HEK293 (cell line): Measurements from ENCODE around the gene SYTL3.

Source experiments
- CTCF ChIA-PET: fragments of 350-600 bp; formaldehyde crosslinking; extraction: SDS; loops from one replicate; lab custom pipeline; 2021; ENCODE audit warnings: antibody characterized with exemption; lab: Yijun Ruan, JAX
- POLR2A ChIA-PET: fragments of 300-600 bp; formaldehyde crosslinking; extraction: SDS; loops from one replicate; lab custom pipeline; 2020; ENCODE audit warnings: antibody characterized with exemption, inconsistent platforms; lab: Yijun Ruan, JAX
- H3K27ac ChIP-seq: fragments of 200-500 bp; sonication (Bioruptor generic); 2 replicates; pipeline ENCODE4 v1.5.1; 2014; ENCODE audit warnings: low read depth, low read length, control low read depth, inconsistent platforms; ENCODE audit errors: extremely low read depth
- H3K36me3 ChIP-seq, 2 experiments: fragments of 200-500 bp in 1 of 2; sonication (Bioruptor generic) in 1 of 2; 1 replicate in 1 of 2; 2 replicates in 1 of 2; pipeline ENCODE4 v1.5.1; 2014 to 2017; ENCODE audit warnings: inconsistent platforms in 2 of 2, low read length in 2 of 2; ENCODE audit not compliant: control insufficient read depth in 2 of 2, insufficient read depth in 1 of 2
- H3K4me1 ChIP-seq: fragments of 200-500 bp; sonication (Bioruptor generic); 2 replicates; pipeline ENCODE4 v1.5.1; 2014; ENCODE audit warnings: mild to moderate bottlenecking, low read length, inconsistent platforms; ENCODE audit not compliant: control insufficient read depth, insufficient read depth
- H3K4me3 ChIP-seq: 2 replicates; pipeline ENCODE4 v1.5.1; 2011; ENCODE audit warnings: low read depth, mild to moderate bottlenecking, control low read depth, low read length, moderate library complexity
- H3K9me3 ChIP-seq: fragments of 200-500 bp; sonication (Bioruptor generic); 2 replicates; pipeline ENCODE4 v1.5.1; 2014; ENCODE audit warnings: low read depth, low read length, inconsistent platforms; ENCODE audit not compliant: control insufficient read depth, insufficient read depth
- ZNF121 ChIP-seq: fragments of 450-650 bp; formaldehyde crosslinking; IDR thresholded peaks from 2 replicates; pipeline ENCODE4 v1.5.1; 2016; ENCODE audit warnings: missing biosample characterization, missing genetic modification characterization
- ZNF248 ChIP-seq: fragments of 450-650 bp; formaldehyde crosslinking; IDR thresholded peaks from 2 replicates; pipeline ENCODE4 v1.5.1; 2017; ENCODE audit warnings: missing biosample characterization, missing genetic modification characterization
- ZNF311 ChIP-seq: fragments of 450-650 bp; formaldehyde crosslinking; IDR thresholded peaks from 2 replicates; pipeline ENCODE4 v1.5.1; 2017; ENCODE audit warnings: missing biosample characterization, missing genetic modification characterization, borderline replicate concordance
- ZNF366 ChIP-seq: fragments of 450-650 bp; formaldehyde crosslinking; conservative IDR thresholded peaks from 2 replicates; pipeline ENCODE4 v1.5.1; 2016; ENCODE audit warnings: missing biosample characterization, missing genetic modification characterization
- ZNF585B ChIP-seq: fragments of 450-650 bp; formaldehyde crosslinking; IDR thresholded peaks from 2 replicates; pipeline ENCODE4 v1.5.1; 2016; ENCODE audit warnings: missing biosample characterization, missing genetic modification characterization
- ZSCAN30 ChIP-seq: fragments of 450-650 bp; IDR thresholded peaks from 2 replicates; pipeline ENCODE4 v1.5.1; 2018; ENCODE audit warnings: missing biosample characterization, mild to moderate bottlenecking, missing genetic modification characterization, moderate library complexity
- TF ChIP-seq, protein P1 (sequence below): fragments of 450-650 bp; formaldehyde crosslinking; IDR thresholded peaks from 2 replicates; pipeline ENCODE4 v1.5.1; 2016; ENCODE audit warnings: missing biosample characterization, missing genetic modification characterization
- TF ChIP-seq, protein P2 (sequence below): fragments of 450-650 bp; formaldehyde crosslinking; IDR thresholded peaks from 2 replicates; pipeline ENCODE4 v1.5.1; 2016; ENCODE audit warnings: missing biosample characterization, missing genetic modification characterization
- TF ChIP-seq, protein P3 (sequence below): fragments of 450-650 bp; formaldehyde crosslinking; conservative IDR thresholded peaks from 2 replicates; pipeline ENCODE4 v1.5.1; 2016; ENCODE audit warnings: low read depth, missing biosample characterization, missing genetic modification characterization
- TF ChIP-seq, protein P4 (sequence below): fragments of 450-650 bp; formaldehyde crosslinking; IDR thresholded peaks from 2 replicates; pipeline ENCODE4 v1.5.1; 2016; ENCODE audit warnings: missing biosample characterization, missing genetic modification characterization
- TF ChIP-seq, protein P5 (sequence below): fragments of 450-650 bp; formaldehyde crosslinking; IDR thresholded peaks from 2 replicates; pipeline ENCODE4 v1.5.1; 2016; ENCODE audit warnings: missing biosample characterization, missing genetic modification characterization

Gene SYTL3

DNA sequence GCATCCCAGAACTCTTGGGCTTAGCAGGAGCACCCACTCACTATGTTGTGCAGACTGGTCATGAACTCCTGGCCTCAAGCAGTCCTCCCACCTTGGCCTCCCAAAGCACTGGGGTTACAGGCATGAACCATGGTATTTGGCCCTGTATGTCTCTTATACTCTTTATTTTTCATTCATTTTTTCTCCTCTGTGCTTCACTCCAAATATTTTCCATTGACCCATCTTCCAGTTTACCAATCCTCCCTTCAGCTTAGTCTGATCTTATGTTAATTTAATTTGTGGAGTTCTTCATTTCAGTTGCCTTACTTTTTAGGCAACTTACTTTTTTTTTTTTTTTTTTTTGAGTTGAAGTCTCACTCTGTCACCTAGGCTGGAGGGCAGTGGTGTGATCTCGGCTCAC, 89.8 kb downstream of the SYTL3 start:
- no peaks in the 10 kb centered on the region for H3K4me1 ChIP-seq
- H3K27ac ChIP-seq = no peak overlapping the region
- no peaks in the 10 kb centered on the region for H3K36me3 ChIP-seq
- H3K4me3 ChIP-seq = no peak overlapping the region
- H3K9me3 ChIP-seq = no peaks in the 10 kb centered on the region
- POLR2A ChIA-PET = interaction anchor here (0.6 kb wide), 1 partner anchor 844 kb away, joined by 3 read pairs; no protein-coding TSS in a partner anchor
- TF ChIP-seq, protein P1, sequence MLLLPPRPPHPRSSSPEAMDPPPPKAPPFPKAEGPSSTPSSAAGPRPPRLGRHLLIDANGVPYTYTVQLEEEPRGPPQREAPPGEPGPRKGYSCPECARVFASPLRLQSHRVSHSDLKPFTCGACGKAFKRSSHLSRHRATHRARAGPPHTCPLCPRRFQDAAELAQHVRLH = 0 out of 2 replicates have a peak, but pooled peaks have one; percentile 43
- TF ChIP-seq, protein P2, sequence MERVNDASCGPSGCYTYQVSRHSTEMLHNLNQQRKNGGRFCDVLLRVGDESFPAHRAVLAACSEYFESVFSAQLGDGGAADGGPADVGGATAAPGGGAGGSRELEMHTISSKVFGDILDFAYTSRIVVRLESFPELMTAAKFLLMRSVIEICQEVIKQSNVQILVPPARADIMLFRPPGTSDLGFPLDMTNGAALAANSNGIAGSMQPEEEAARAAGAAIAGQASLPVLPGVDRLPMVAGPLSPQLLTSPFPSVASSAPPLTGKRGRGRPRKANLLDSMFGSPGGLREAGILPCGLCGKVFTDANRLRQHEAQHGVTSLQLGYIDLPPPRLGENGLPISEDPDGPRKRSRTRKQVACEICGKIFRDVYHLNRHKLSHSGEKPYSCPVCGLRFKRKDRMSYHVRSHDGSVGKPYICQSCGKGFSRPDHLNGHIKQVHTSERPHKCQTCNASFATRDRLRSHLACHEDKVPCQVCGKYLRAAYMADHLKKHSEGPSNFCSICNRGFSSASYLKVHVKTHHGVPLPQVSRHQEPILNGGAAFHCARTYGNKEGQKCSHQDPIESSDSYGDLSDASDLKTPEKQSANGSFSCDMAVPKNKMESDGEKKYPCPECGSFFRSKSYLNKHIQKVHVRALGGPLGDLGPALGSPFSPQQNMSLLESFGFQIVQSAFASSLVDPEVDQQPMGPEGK (tag by site-specific recombination) = no peak
- CTCF ChIA-PET = interaction anchor here (0.6 kb wide), 2 partner anchors 32 to 131 kb away, joined by 3 to 4 read pairs; no protein-coding TSS in a partner anchor

DNA sequence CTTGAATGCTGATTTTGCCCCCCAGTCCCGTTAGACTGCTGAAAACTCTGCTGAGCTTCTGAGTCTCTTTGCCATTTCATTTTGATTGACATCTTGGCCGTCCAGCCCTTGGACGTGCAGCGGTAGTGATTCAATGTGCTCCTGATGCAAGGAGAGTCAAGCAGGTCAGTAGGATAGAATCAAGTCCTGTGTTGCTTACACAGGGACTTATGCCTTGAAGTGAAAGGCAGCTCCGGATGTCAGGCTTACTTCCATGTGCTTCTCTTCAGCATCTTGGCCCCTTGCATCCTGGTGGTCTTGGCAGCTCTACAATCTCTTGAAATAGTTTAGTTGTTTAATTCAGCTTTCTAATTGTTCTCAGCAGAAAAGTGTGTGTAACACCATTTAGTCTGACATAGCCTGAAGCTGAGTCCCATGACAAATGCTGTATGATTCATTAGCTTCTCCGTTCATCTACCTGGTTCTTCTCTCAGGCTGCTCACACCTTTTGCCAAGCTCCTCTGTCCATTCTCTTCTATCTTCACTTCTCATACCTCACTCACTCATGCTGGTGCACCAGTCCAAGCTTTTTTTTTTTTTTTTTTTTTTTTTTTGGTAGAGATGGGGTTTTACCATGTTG, 93.3 kb downstream of the SYTL3 start:
- H3K4me3 ChIP-seq = no peak overlapping the region
- H3K9me3 ChIP-seq = no peaks in the 10 kb centered on the region
- H3K4me1 ChIP-seq = no peaks in the 10 kb centered on the region
- CTCF ChIA-PET = interaction anchor here (0.7 to 2.6 kb wide), 2 partner anchors 14 to 24 kb away, joined by 3 to 16 read pairs; no protein-coding TSS in a partner anchor
- no peak overlapping the region for H3K27ac ChIP-seq
- TF ChIP-seq, protein P3, sequence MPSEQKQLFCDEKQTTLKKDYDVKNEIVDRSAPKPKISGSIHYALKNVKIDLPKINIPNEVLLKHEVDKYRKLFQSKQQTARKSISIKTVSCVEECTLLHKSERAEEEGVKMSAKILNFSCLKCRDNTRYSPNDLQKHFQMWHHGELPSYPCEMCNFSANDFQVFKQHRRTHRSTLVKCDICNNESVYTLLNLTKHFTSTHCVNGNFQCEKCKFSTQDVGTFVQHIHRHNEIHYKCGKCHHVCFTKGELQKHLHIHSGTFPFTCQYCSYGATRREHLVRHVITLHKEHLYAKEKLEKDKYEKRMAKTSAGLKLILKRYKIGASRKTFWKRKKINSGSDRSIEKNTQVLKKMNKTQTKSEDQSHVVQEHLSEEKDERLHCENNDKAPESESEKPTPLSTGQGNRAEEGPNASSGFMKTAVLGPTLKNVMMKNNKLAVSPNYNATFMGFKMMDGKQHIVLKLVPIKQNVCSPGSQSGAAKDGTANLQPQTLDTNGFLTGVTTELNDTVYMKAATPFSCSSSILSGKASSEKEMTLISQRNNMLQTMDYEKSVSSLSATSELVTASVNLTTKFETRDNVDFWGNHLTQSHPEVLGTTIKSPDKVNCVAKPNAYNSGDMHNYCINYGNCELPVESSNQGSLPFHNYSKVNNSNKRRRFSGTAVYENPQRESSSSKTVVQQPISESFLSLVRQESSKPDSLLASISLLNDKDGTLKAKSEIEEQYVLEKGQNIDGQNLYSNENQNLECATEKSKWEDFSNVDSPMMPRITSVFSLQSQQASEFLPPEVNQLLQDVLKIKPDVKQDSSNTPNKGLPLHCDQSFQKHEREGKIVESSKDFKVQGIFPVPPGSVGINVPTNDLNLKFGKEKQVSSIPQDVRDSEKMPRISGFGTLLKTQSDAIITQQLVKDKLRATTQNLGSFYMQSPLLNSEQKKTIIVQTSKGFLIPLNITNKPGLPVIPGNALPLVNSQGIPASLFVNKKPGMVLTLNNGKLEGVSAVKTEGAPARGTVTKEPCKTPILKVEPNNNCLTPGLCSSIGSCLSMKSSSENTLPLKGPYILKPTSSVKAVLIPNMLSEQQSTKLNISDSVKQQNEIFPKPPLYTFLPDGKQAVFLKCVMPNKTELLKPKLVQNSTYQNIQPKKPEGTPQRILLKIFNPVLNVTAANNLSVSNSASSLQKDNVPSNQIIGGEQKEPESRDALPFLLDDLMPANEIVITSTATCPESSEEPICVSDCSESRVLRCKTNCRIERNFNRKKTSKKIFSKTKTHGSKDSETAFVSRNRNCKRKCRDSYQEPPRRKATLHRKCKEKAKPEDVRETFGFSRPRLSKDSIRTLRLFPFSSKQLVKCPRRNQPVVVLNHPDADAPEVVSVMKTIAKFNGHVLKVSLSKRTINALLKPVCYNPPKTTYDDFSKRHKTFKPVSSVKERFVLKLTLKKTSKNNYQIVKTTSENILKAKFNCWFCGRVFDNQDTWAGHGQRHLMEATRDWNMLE = no peak
- TF ChIP-seq ZNF366 (tag by site-specific recombination) (no peak), ZNF585B (tag by site-specific recombination) (no peak), ZSCAN30 (tag by site-specific recombination) (no peak), ZNF311 (no peak), ZNF121 (tag by site-specific recombination) (no peak), ZNF248 (tag by site-specific recombination) (no peak)
- TF ChIP-seq, protein P4, sequence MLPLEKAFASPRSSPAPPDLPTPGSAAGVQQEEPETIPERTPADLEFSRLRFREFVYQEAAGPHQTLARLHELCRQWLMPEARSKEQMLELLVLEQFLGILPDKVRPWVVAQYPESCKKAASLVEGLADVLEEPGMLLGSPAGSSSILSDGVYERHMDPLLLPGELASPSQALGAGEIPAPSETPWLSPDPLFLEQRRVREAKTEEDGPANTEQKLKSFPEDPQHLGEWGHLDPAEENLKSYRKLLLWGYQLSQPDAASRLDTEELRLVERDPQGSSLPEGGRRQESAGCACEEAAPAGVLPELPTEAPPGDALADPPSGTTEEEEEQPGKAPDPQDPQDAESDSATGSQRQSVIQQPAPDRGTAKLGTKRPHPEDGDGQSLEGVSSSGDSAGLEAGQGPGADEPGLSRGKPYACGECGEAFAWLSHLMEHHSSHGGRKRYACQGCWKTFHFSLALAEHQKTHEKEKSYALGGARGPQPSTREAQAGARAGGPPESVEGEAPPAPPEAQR (tag by site-specific recombination) = no peak
- TF ChIP-seq, protein P5, sequence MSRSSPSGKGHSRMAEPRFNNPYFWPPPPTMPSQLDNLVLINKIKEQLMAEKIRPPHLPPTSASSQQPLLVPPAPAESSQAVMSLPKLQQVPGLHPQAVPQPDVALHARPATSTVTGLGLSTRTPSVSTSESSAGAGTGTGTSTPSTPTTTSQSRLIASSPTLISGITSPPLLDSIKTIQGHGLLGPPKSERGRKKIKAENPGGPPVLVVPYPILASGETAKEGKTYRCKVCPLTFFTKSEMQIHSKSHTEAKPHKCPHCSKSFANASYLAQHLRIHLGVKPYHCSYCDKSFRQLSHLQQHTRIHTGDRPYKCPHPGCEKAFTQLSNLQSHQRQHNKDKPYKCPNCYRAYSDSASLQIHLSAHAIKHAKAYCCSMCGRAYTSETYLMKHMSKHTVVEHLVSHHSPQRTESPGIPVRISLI (tag by site-specific recombination) = 0 out of 2 replicates have a peak, but pooled peaks have one; percentile 25
- H3K36me3 ChIP-seq = no peaks in the 10 kb centered on the region
- POLR2A ChIA-PET = no interaction called here
